K562 (cell line): Measurements from ENCODE around the gene ZNF791. TPM values are rescaled to one million over a fixed set of nuclear protein-coding genes. Genes with fewer than 3 reads are reported as not detected.

ENCODE experiments used
- DNMT1 ChIP-seq: fragments of 450-650 bp; IDR thresholded peaks from 2 replicates; pipeline ENCODE4 v1.6.1; 2016; ENCODE audit warnings: antibody characterized with exemption, mild to moderate bottlenecking
- FIP1L1 ChIP-seq: fragments of 200-400 bp; formaldehyde crosslinking; IDR thresholded peaks from 2 replicates; pipeline ENCODE4 v1.6.1; 2018; ENCODE audit warnings: mild to moderate bottlenecking, low read depth, low read length; ENCODE audit not compliant: poor library complexity, severe bottlenecking
- PATZ1 ChIP-seq: fragments of 250-450 bp; sonication (Bioruptor Pico); IDR thresholded peaks from 2 replicates; pipeline ENCODE4 v1.5.0; 2020; ENCODE audit warnings: mild to moderate bottlenecking, borderline replicate concordance
- PTTG1 ChIP-seq: fragments of 450-650 bp; IDR thresholded peaks from 2 replicates; pipeline ENCODE4 v1.6.1; 2016; ENCODE audit warnings: low read depth, mild to moderate bottlenecking, missing genetic modification characterization, missing compliant biosample characterization
- RBM15 ChIP-seq: fragments of 200-400 bp; formaldehyde crosslinking; IDR thresholded peaks from 2 replicates; pipeline ENCODE4 v1.6.1; 2018; ENCODE audit warnings: mild to moderate bottlenecking, low read length, moderate library complexity; ENCODE audit not compliant: insufficient read depth
- SREBF2 ChIP-seq: sonication (generic); formaldehyde crosslinking; IDR thresholded peaks from 2 replicates; pipeline ENCODE4 v1.4.0; 2020; ENCODE audit warnings: mild to moderate bottlenecking, missing genetic modification reagents
- TBL1XR1 ChIP-seq, 2 experiments: IDR thresholded peaks; 2 replicates each; pipeline ENCODE4 v1.6.1; 2012; ENCODE audit warnings: improper control_type of control experiment in 2 of 2, low read length in 2 of 2, mild to moderate bottlenecking in 1 of 2
- UBTF ChIP-seq, 2 experiments: IDR thresholded peaks; 2 replicates each; pipeline ENCODE4 v1.6.1; 2012; ENCODE audit warnings: improper control_type of control experiment in 2 of 2, low read depth in 2 of 2, low read length in 2 of 2, borderline replicate concordance in 1 of 2
- ZBTB5 ChIP-seq: fragments of 450-650 bp; IDR thresholded peaks from 2 replicates; pipeline ENCODE4 v1.6.1; 2017; ENCODE audit warnings: antibody characterized with exemption
- ZEB2 ChIP-seq: fragments of 450-650 bp; IDR thresholded peaks from 2 replicates; pipeline ENCODE4 v1.6.1; 2016
- ZNF133 ChIP-seq: fragments of 250-450 bp; sonication (Bioruptor Pico); IDR thresholded peaks from 2 replicates; pipeline ENCODE4 v1.4.0; 2020; ENCODE audit warnings: mild to moderate bottlenecking
- ZNF165 ChIP-seq: fragments of 250-450 bp; sonication (Bioruptor Pico); IDR thresholded peaks from 2 replicates; pipeline ENCODE4 v1.4.0; 2020; ENCODE audit warnings: borderline replicate concordance
- ZNF408 ChIP-seq: fragments of 250-450 bp; sonication (Bioruptor Pico); IDR thresholded peaks from 2 replicates; pipeline ENCODE4 v1.4.0; 2020; ENCODE audit warnings: low read depth, mild to moderate bottlenecking, moderate library complexity
- ZNF696 ChIP-seq: fragments of 250-450 bp; sonication (Bioruptor Pico); conservative IDR thresholded peaks from 2 replicates; pipeline ENCODE4 v1.4.0; 2020; ENCODE audit warnings: mild to moderate bottlenecking, moderate library complexity
- ZNF77 ChIP-seq: fragments of 250-450 bp; sonication (Bioruptor Pico); IDR thresholded peaks from 2 replicates; pipeline ENCODE4 v1.5.0; 2020
- polyA plus RNA-seq, 8 experiments: library from polyadenylated mRNA; depleted of rRNA in 4 of 8; stranded (reverse) in 5 of 8; unstranded in 3 of 8; fragments of >200 nt; fragmentation: Nextera tagmentation in 2 of 8; fragmentation: Illumina TruSeq in 1 of 8; extraction: Ambion mirVana in 2 of 8; extraction: Trizol in 1 of 8; gene quantifications; 2 replicates each; pipeline versions ENCODE4 v1.2.1 to v1.2.3, GENCODE V29; 2011 to 2014; ENCODE audit warnings: inconsistent platforms in 1 of 8, missing spikeins in 1 of 8
- total RNA-seq, 7 experiments: library from RNA; depleted of rRNA in 6 of 7; stranded (reverse); fragments of >200 nt in 6 of 7; fragmentation: Illumina TruSeq in 2 of 7; extraction: Trizol in 2 of 7; gene quantifications; 2 replicates each; pipeline versions ENCODE4 v1.2.1 to v1.2.3, GENCODE V29; 2011 to 2021; ENCODE audit warnings: low replicate concordance in 1 of 7

The ZNF791 gene
- total and polyA plus RNA-seq, 9 of the 15 experiments (the other 6 are each of a cell fraction or from before 2014, with no cell fraction given) = 7.8 to 22.7 (median 13.1) TPM

GRCh38 chr19:12681074-12681987 is 70.6 kb downstream of the ZNF791 start, which contains the start of gene DHPS (continued):
- no peak for TF ChIP-seq DNMT1
- TF ChIP-seq FIP1L1 = peak; percentile 93
- peak in 1 of 2 experiments; percentile 83; a peak in 2 of 4 replicates for TF ChIP-seq TBL1XR1 (IDR thresholded peaks at IDR 0.05; ENCODE audit: low read length in 2 of 2)
- TF ChIP-seq PATZ1 (CRISPR knock-in tag) = no peak
- TF ChIP-seq ZNF696 (CRISPR knock-in tag) = no peak
- no peak for TF ChIP-seq PTTG1 (tag)
- TF ChIP-seq ZNF165 (CRISPR knock-in tag) = no peak
- no peak for TF ChIP-seq ZBTB5
- no peak for TF ChIP-seq ZNF133 (CRISPR knock-in tag)
- no peak for TF ChIP-seq SREBF2 (CRISPR knock-in tag)
- no peak for TF ChIP-seq ZNF408 (CRISPR knock-in tag)
- no peak for TF ChIP-seq RBM15
- peak in 1 of 2 experiments; percentile 83; a peak in 2 of 4 replicates for TF ChIP-seq UBTF (IDR thresholded peaks at IDR 0.05; ENCODE audit: borderline replicate concordance in 1 of 2, low read depth in 2 of 2, low read length in 2 of 2)
- TF ChIP-seq ZEB2 = 0 out of 2 replicates have a peak, but pooled peaks have one; percentile 10
- TF ChIP-seq ZNF77 (CRISPR knock-in tag) = no peak
